ENCODE data around the gene SRA1.

DNA sequence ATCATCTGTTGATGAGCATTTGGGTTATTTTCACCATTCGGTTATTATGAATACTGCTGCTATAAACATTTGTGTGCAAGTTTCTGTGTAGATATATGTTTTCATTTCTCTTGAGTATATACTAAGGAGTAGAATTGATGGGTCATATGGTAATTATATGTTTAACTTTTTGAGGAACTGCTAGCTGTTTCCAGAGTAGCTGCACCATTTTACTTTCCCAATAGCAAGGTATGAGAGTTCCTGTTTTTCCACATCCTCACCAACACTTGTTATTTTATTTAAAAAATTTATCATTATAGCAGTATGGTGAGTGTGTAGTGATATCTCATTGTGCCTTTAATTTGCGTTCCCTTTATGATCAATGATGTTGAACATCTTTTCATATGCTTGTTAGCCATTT, 46.5 kb upstream of the SRA1 start:
- TF ChIP-seq, protein P1, sequence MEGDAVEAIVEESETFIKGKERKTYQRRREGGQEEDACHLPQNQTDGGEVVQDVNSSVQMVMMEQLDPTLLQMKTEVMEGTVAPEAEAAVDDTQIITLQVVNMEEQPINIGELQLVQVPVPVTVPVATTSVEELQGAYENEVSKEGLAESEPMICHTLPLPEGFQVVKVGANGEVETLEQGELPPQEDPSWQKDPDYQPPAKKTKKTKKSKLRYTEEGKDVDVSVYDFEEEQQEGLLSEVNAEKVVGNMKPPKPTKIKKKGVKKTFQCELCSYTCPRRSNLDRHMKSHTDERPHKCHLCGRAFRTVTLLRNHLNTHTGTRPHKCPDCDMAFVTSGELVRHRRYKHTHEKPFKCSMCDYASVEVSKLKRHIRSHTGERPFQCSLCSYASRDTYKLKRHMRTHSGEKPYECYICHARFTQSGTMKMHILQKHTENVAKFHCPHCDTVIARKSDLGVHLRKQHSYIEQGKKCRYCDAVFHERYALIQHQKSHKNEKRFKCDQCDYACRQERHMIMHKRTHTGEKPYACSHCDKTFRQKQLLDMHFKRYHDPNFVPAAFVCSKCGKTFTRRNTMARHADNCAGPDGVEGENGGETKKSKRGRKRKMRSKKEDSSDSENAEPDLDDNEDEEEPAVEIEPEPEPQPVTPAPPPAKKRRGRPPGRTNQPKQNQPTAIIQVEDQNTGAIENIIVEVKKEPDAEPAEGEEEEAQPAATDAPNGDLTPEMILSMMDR (IDR thresholded peaks at IDR 0.05) = no peak
- TF ChIP-seq POLR2A (IDR thresholded peaks at IDR 0.05) = no peak
